Astrocyte of the cerebellum (primary cell): ENCODE measurements around the gene RPUSD3.
A peak's percentile ranks its signal among the peaks of the same experiment; 100 is the strongest.
"Not testable (repeated sequence)": the region's sequence is repeated elsewhere in the genome, so short reads cannot be mapped to it uniquely, and the experiment has no call there.

Experiments used
- DNase-seq: peaks from one replicate; pipeline ENCODE4 v3.0.0-alpha.2; 2011; ENCODE audit warnings: low read depth
- H3K4me3 ChIP-seq: 2 replicates; pipeline ENCODE4 v1.5.1; 2011; ENCODE audit warnings: mild to moderate bottlenecking, low read depth, low read length, moderate library complexity
- CTCF ChIP-seq: IDR thresholded peaks from 2 replicates; pipeline ENCODE4 v1.5.1; 2012; ENCODE audit warnings: low read length, low read depth, moderate library complexity, mild to moderate bottlenecking; ENCODE audit errors: missing control alignments
- in situ Hi-C: cut with HindIII; loops from 2 replicates; pipeline ENCODE4 v1.10.0; 2017; ENCODE audit warnings: low sequenced_read_pairs

Gene RPUSD3

GRCh38 chr3:9855594-9855993, 11.8 kb upstream of the RPUSD3 start:
- in situ Hi-C loops = no loop called here
- no peak for DNase-seq
- no peak overlapping the region for H3K4me3 ChIP-seq
- no peak for TF ChIP-seq CTCF

GRCh38 chr3:9854291-9854940, 10.6 kb upstream of the RPUSD3 start:
- in situ Hi-C loops, H3K4me3 ChIP-seq, DNase-seq: not testable (repeated sequence)

- in situ Hi-C loops = no loop called here
- no peak for DNase-seq
- TF ChIP-seq CTCF = no peak
Measured at GRCh38 chr3:9852528-9852927, 8.7 kb upstream of the RPUSD3 start.

GRCh38 chr3:9851926-9852325, 8.1 kb upstream of the RPUSD3 start:
- DNase-seq, H3K4me3 ChIP-seq, in situ Hi-C loops: not testable (repeated sequence)

More at GRCh38 chr3:9852528-9852927, 8.7 kb upstream of the RPUSD3 start:
- H3K4me3 ChIP-seq = no peak overlapping the region

- H3K4me3 ChIP-seq, in situ Hi-C loops, DNase-seq: not testable (repeated sequence)
Measured at GRCh38 chr3:9851383-9851782, 7.6 kb upstream of the RPUSD3 start.

- DNase-seq, H3K4me3 ChIP-seq, in situ Hi-C loops: not testable (repeated sequence)
- TF ChIP-seq CTCF = peak; percentile 51
Measured at GRCh38 chr3:9848860-9849259, 5.1 kb upstream of the RPUSD3 start.

- in situ Hi-C loops, H3K4me3 ChIP-seq, DNase-seq: not testable (repeated sequence)
Measured at GRCh38 chr3:9847870-9848269, 4.1 kb upstream of the RPUSD3 start.

- in situ Hi-C loops = no loop called here
- no peak for TF ChIP-seq CTCF
- H3K4me3 ChIP-seq = no peak overlapping the region
- DNase-seq = no peak
Measured at GRCh38 chr3:9846931-9847488, 3.2 kb upstream of the RPUSD3 start.

GRCh38 chr3:9846231-9846630, 2.4 kb upstream of the RPUSD3 start:
- DNase-seq = no peak
- in situ Hi-C loops = no loop called here
- no peak for TF ChIP-seq CTCF
- H3K4me3 ChIP-seq = no peak overlapping the region
